HG02623 (cell line): Measurements from ENCODE around the gene LRRC52.

Experiments used
- ATAC-seq: cut with Tn5 transposase; IDR thresholded peaks from one replicate; pipeline ENCODE4 v1.9.1; 2021; ENCODE audit warnings: moderate library complexity; ENCODE audit not compliant: unreplicated experiment

The LRRC52 gene

GRCh38 chr1:165543532-165544438, at the start of gene LRRC52:
Gene LRRC52, plus strand, starts transcription at chr1:165544000. Its CDS starts 297 bp downstream, at chr1:165544297.
- ATAC-seq = no peak

- no peak for ATAC-seq
Measured at GRCh38 chr1:165494949-165495857, 48.6 kb upstream of the LRRC52 start.

GRCh38 chr1:165495858-165496205, 48.0 kb upstream of the LRRC52 start:
- no peak for ATAC-seq

GRCh38 chr1:165496501-165496900, 47.3 kb upstream of the LRRC52 start:
- no peak for ATAC-seq

GRCh38 chr1:165497069-165498013, 46.5 kb upstream of the LRRC52 start:
- no peak for ATAC-seq

GRCh38 chr1:165501330-165501969, 42.4 kb upstream of the LRRC52 start:
- no peak for ATAC-seq

- ATAC-seq = no peak
Measured at GRCh38 chr1:165501970-165502348, 41.8 kb upstream of the LRRC52 start.

- no peak for ATAC-seq
Measured at GRCh38 chr1:165507570-165507969, 36.2 kb upstream of the LRRC52 start.

GRCh38 chr1:165508291-165508690, 35.5 kb upstream of the LRRC52 start:
- no peak for ATAC-seq

GRCh38 chr1:165512816-165513215, 31.0 kb upstream of the LRRC52 start:
- ATAC-seq = no peak

- ATAC-seq = no peak
Measured at GRCh38 chr1:165516469-165516868, 27.3 kb upstream of the LRRC52 start.

- ATAC-seq = no peak
Measured at GRCh38 chr1:165520646-165521045, 23.2 kb upstream of the LRRC52 start.

GRCh38 chr1:165524639-165525285, 19.0 kb upstream of the LRRC52 start:
- no peak for ATAC-seq

- ATAC-seq = no peak
Measured at GRCh38 chr1:165525708-165526107, 18.1 kb upstream of the LRRC52 start.

- no peak for ATAC-seq
Measured at GRCh38 chr1:165527251-165528007, 16.4 kb upstream of the LRRC52 start.

GRCh38 chr1:165531021-165531420, 12.8 kb upstream of the LRRC52 start:
- no peak for ATAC-seq

- ATAC-seq = no peak
Measured at GRCh38 chr1:165532053-165532452, 11.7 kb upstream of the LRRC52 start.

GRCh38 chr1:165533254-165533653, 10.5 kb upstream of the LRRC52 start:
- ATAC-seq = no peak

GRCh38 chr1:165536016-165536415, 7.8 kb upstream of the LRRC52 start:
- no peak for ATAC-seq
